Measurements from ENCODE around the gene ILDR2. TPM values are rescaled to one million over a fixed set of nuclear protein-coding genes. Genes with fewer than 3 reads are reported as not detected.

ILDR2 gene
- total and polyA plus RNA-seq, 10 donors, result under 0.01 to 1.4 (median 0.25) TPM

DNA sequence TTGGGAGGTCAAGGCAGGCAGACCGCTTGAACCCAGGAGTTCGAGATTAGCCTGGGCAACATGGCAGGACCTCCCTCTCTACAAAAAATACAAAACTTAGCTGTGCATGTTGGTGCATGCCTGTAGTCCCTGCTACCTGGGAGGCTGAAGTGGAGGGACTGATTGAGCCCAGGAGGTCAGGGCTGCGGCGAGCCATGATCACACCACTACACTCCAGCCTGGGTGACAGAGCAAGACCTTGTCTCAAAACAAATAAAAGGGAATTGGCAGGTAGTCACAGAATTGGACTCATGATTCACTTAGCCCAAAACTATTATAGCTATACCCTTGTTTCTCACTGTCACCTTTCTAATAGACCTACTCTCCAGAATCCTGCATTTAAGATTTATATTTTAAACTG is 104.8 kb downstream of the ILDR2 start:
- WGBS, 5 donors, result 96 to 98% (median 97%) methylated on average over 4 of the region's 4 CpGs
- H3K27me3 ChIP-seq (replicated peaks in 1 of 7), result no peaks in the 10 kb centered on the region
- TF ChIP-seq POLR2A (IDR thresholded peaks at IDR 0.05) (no peak), POLR2AphosphoS5 (IDR thresholded peaks at IDR 0.05) (no peak)
- TF ChIP-seq, protein P1, sequence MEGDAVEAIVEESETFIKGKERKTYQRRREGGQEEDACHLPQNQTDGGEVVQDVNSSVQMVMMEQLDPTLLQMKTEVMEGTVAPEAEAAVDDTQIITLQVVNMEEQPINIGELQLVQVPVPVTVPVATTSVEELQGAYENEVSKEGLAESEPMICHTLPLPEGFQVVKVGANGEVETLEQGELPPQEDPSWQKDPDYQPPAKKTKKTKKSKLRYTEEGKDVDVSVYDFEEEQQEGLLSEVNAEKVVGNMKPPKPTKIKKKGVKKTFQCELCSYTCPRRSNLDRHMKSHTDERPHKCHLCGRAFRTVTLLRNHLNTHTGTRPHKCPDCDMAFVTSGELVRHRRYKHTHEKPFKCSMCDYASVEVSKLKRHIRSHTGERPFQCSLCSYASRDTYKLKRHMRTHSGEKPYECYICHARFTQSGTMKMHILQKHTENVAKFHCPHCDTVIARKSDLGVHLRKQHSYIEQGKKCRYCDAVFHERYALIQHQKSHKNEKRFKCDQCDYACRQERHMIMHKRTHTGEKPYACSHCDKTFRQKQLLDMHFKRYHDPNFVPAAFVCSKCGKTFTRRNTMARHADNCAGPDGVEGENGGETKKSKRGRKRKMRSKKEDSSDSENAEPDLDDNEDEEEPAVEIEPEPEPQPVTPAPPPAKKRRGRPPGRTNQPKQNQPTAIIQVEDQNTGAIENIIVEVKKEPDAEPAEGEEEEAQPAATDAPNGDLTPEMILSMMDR (IDR thresholded peaks at IDR 0.05 in 8 of 11, conservative IDR thresholded peaks at IDR 0.05 in 3 of 11), result no peak
- no peak overlapping the region for H3K27ac ChIP-seq
- no peak for DNase-seq
- H3K36me3 ChIP-seq, result peaks cover 0 to 41% (median 13%) of the 10 kb centered on the region in 6 donors
- H3K9me3 ChIP-seq, result no peaks in the 10 kb centered on the region
- H3K4me1 ChIP-seq, result peaks cover 11 to 61% (median 27%) of the 10 kb centered on the region in 6 donors
- no peak overlapping the region for H3K4me3 ChIP-seq
- intact Hi-C loops (cut with DNase I; ENCODE audit: low total_unique reads), result no loop called here

DNA sequence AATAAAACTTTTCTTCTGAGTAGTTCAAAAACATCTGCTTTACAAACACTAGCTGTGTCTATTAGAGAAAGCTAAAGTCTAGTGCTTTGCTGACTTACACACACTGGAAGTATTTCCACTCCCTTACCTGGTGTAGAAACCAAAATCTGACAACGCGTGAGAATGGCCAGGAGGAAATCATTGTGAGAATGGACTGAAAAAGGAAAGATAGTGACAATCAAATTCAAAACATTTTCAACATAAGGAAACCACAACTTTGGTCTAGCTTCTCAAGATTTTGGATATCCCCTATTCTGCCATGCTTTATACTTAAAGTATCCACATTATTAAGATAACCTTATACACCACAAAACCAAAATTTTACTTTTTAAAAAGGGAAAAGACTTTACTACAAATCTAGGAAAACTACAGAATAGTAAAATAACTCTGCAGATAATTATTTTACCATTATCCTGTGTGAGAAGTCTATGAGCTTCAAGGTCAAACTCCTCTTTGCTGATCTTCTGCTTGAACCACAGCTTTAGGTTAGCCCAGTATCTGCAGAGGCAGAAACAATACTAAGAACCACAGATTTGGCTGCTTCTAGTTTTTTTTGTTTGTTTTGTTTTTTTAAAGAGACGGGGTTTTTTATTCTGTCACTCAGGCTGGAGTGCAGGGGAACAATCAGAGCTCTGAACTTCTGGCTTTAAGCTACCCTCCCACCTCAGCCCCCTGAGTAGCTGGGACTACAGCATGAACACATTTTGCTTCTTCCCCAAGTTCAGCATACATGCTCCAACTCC is 105.8 kb downstream of the ILDR2 start:
- Histone ChIP-seq H3K4me3 (no peak overlapping the region), H3K4me1 (peaks cover under 1 to 50% (median 16%) of the 10 kb centered on the region in 6 donors), H3K27ac (no peak overlapping the region), H3K36me3 (peaks cover 0 to 50% (median 13%) of the 10 kb centered on the region in 6 donors), H3K27me3 (replicated peaks in 1 of 7) (no peaks in the 10 kb centered on the region), H3K9me3 (no peaks in the 10 kb centered on the region)
- TF ChIP-seq POLR2A (IDR thresholded peaks at IDR 0.05) (no peak), POLR2AphosphoS5 (IDR thresholded peaks at IDR 0.05) (no peak)
- TF ChIP-seq, protein P1 (IDR thresholded peaks at IDR 0.05 in 8 of 11, conservative IDR thresholded peaks at IDR 0.05 in 3 of 11), result no peak
- DNase-seq, result no peak
- intact Hi-C loops (cut with DNase I; ENCODE audit: low total_unique reads), result no loop called here
- 54 to 81% (median 70%) methylated on average over 3 of the region's 3 CpGs for WGBS, 5 donors

DNA sequence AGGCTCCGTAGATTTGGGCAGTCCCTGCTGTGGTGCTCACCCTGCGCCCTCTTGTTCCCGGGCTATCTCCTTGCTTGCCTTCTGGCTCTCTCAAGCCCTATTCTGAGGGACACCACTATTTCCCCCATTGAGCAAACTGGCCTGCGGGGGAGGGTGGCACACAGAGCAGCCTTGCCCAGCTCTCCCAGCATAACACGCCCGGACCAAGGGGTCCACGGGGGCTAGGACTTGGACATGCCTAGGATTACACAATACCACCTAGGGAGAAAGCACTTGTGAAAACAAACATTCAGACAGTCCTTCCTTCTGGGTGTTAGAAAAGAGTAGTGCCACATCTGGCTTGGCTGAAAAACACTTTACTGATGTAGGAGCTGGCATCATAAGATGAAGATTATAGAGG is 106.7 kb downstream of the ILDR2 start:
- no peak overlapping the region for H3K27ac ChIP-seq
- TF ChIP-seq POLR2A (IDR thresholded peaks at IDR 0.05), result no peak
- peak in 1 of 3 donors; percentile 12 for TF ChIP-seq POLR2AphosphoS5 (IDR thresholded peaks at IDR 0.05)
- H3K9me3 ChIP-seq, result no peaks in the 10 kb centered on the region
- intact Hi-C loops (cut with DNase I; ENCODE audit: low total_unique reads), result no loop called here
- H3K4me1 ChIP-seq, result peaks cover 0 to 41% (median 7%) of the 10 kb centered on the region in 6 donors
- H3K27me3 ChIP-seq (replicated peaks in 1 of 7), result no peaks in the 10 kb centered on the region
- peaks cover 0 to 59% (median 17%) of the 10 kb centered on the region in 6 donors for H3K36me3 ChIP-seq
- DNase-seq, result no peak
- WGBS, 5 donors, result 79 to 89% (median 83%) methylated on average over 7 of the region's 7 CpGs
- H3K4me3 ChIP-seq, result no peak overlapping the region

DNA sequence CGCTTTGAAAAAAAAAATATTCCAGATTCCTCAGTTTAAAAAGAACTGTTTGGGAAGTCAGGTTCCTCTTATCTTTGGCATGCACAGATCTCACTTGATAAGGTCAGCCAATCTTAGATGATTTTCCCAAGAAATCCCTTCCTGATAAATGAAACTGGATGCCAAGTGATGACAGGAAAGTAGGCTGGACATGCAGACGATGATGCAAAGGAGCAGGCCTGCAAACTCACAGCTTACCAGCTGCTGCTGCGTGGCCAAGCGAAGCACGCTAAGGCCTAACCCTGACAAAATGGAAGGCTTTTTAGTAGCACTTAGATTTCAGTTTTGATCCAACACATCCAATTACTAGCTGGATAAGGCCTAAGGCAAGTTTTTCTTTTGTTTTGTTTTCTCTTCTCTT is 109.4 kb downstream of the ILDR2 start:
- Histone ChIP-seq H3K9me3 (no peaks in the 10 kb centered on the region), H3K4me3 (no peak overlapping the region), H3K27me3 (replicated peaks in 1 of 7) (no peaks in the 10 kb centered on the region), H3K4me1 (peaks cover 0 to 15% (median 2%) of the 10 kb centered on the region in 6 donors), H3K27ac (peak overlapping the region in 3 of 8 donors; percentile 8 to 43 (median 39)), H3K36me3 (peaks cover 0 to 79% (median 37%) of the 10 kb centered on the region in 6 donors)
- 78 to 91% (median 81%) methylated on average over 5 of the region's 5 CpGs for WGBS, 5 donors
- TF ChIP-seq, protein P1 (IDR thresholded peaks at IDR 0.05 in 8 of 11, conservative IDR thresholded peaks at IDR 0.05 in 3 of 11), result no peak
- TF ChIP-seq POLR2AphosphoS5 (IDR thresholded peaks at IDR 0.05) (peak in 2 of 3 donors; percentile 42 to 46), POLR2A (IDR thresholded peaks at IDR 0.05) (no peak)
- intact Hi-C loops (cut with DNase I; ENCODE audit: low total_unique reads), result no loop called here
- no peak for DNase-seq
